ENCODE data around the gene ITPRIP.

Gene ITPRIP

GRCh38 chr10:104340641-104341040, 2.4 kb upstream of the ITPRIP start:
- DNase-seq: no peak

GRCh38 chr10:104340111-104340526, 1.9 kb upstream of the ITPRIP start:
- no peak for DNase-seq

- no peak for DNase-seq
Observed at GRCh38 chr10:104339469-104340110, 1.3 kb upstream of the ITPRIP start.

GRCh38 chr10:104337521-104337984, 712 bp downstream of the ITPRIP start:
- peak; percentile 33 for DNase-seq

- no peak for DNase-seq
Observed at GRCh38 chr10:104336821-104337467, 1.3 kb downstream of the ITPRIP start.

- peak; percentile 34 for DNase-seq
Observed at GRCh38 chr10:104334965-104335650, 3.2 kb downstream of the ITPRIP start.

GRCh38 chr10:104334561-104334960, 3.7 kb downstream of the ITPRIP start:
- no peak for DNase-seq

- peak; percentile 27 for DNase-seq
Observed at GRCh38 chr10:104333728-104334373, 4.4 kb downstream of the ITPRIP start.

GRCh38 chr10:104333032-104333727, 5.1 kb downstream of the ITPRIP start:
- peak; percentile 80 for DNase-seq

GRCh38 chr10:104332243-104333031, 5.8 kb downstream of the ITPRIP start:
- no peak for DNase-seq

- no peak for DNase-seq
Observed at GRCh38 chr10:104331208-104331838, 6.9 kb downstream of the ITPRIP start.

- no peak for DNase-seq
Observed at GRCh38 chr10:104330168-104331110, 7.8 kb downstream of the ITPRIP start.

GRCh38 chr10:104329735-104330134, 8.5 kb downstream of the ITPRIP start:
- DNase-seq: no peak

- DNase-seq: peak; percentile 72
Observed at GRCh38 chr10:104328896-104329710, 9.2 kb downstream of the ITPRIP start.

GRCh38 chr10:104328646-104328895, 9.7 kb downstream of the ITPRIP start:
- DNase-seq: no peak

- DNase-seq: peak; percentile 32
Observed at GRCh38 chr10:104327745-104328645, 10.3 kb downstream of the ITPRIP start.

- no peak for DNase-seq
Observed at GRCh38 chr10:104326991-104327610, 11.2 kb downstream of the ITPRIP start.
